NB4 (cell line): Measurements from ENCODE around the gene RNASE8.

Experiments used
- MAX ChIP-seq: IDR thresholded peaks from 2 replicates; pipeline ENCODE4 v1.6.1; 2011; ENCODE audit warnings: low read depth, low read length
- MYC ChIP-seq: IDR thresholded peaks from 2 replicates; pipeline ENCODE4 v1.6.1; 2011; ENCODE audit warnings: low read depth, low read length
- POLR2A ChIP-seq: IDR thresholded peaks from 2 replicates; pipeline ENCODE4 v1.6.1; 2011; ENCODE audit warnings: mild to moderate bottlenecking; ENCODE audit not compliant: insufficient read length; ENCODE audit errors: extremely low read depth
- TF ChIP-seq, protein P1 (sequence below): IDR thresholded peaks from one replicate; pipeline ENCODE4 v1.5.1; 2012; ENCODE audit warnings: low read depth, low read length

- TF ChIP-seq, protein P1, sequence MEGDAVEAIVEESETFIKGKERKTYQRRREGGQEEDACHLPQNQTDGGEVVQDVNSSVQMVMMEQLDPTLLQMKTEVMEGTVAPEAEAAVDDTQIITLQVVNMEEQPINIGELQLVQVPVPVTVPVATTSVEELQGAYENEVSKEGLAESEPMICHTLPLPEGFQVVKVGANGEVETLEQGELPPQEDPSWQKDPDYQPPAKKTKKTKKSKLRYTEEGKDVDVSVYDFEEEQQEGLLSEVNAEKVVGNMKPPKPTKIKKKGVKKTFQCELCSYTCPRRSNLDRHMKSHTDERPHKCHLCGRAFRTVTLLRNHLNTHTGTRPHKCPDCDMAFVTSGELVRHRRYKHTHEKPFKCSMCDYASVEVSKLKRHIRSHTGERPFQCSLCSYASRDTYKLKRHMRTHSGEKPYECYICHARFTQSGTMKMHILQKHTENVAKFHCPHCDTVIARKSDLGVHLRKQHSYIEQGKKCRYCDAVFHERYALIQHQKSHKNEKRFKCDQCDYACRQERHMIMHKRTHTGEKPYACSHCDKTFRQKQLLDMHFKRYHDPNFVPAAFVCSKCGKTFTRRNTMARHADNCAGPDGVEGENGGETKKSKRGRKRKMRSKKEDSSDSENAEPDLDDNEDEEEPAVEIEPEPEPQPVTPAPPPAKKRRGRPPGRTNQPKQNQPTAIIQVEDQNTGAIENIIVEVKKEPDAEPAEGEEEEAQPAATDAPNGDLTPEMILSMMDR, result no peak
- TF ChIP-seq POLR2A (no peak), MAX (no peak), MYC (no peak)
Measured at GRCh38 chr14:21054123-21054767, 3.4 kb upstream of the RNASE8 start.
